ENCODE measurements around the gene APOBEC3B. TPM values are rescaled to one million over a fixed set of nuclear protein-coding genes. Genes with fewer than 3 reads are reported as not detected.
A peak's percentile ranks its signal among the peaks of the same experiment; 100 is the strongest.

Gene APOBEC3B
- 1 to 10 TPM; 3.5 to 5.8 (median 4.6) TPM for polyA plus RNA-seq
- long read RNA-seq, donor 1, transcript APOBEC3B-201 (8 exons, 1,533 nt): major isoform, 7 of 8 reads
- long read RNA-seq, donor 1, partial matches to known transcripts: 0 of 8 reads
- long read RNA-seq, donor 1, other reads (novel, unspliced or antisense): 0 of 8 reads
- long read RNA-seq, donor 2: 0 reads
- long read RNA-seq, donor 3, partial matches to known transcripts: 6 of 6 reads
- long read RNA-seq, donor 3, other reads (novel, unspliced or antisense): 0 of 6 reads
- long read RNA-seq, donor 4: 0 reads
- long read RNA-seq, donor 5, partial matches to known transcripts: 0 of 1 reads
- long read RNA-seq, donor 5, other reads (novel, unspliced or antisense): 0 of 1 reads
- long read RNA-seq, donor 6, partial matches to known transcripts: 0 of 1 reads
- long read RNA-seq, donor 6, other reads (novel, unspliced or antisense): 0 of 1 reads
- long read RNA-seq, donor 7, partial matches to known transcripts: 0 of 2 reads
- long read RNA-seq, donor 7, other reads (novel, unspliced or antisense): 0 of 2 reads
- long read RNA-seq, donor 8: 0 reads
- long read RNA-seq, donor 9: 0 reads
- long read RNA-seq, donor 10, partial matches to known transcripts: 0 of 3 reads
- long read RNA-seq, donor 10, other reads (novel, unspliced or antisense): 0 of 3 reads

GRCh38 chr22:38981992-38982927, at the start of gene APOBEC3B:
Gene APOBEC3B (plus strand): TSS chr22:38982347. CDS start chr22:38982454, 107 bp downstream.
- WGBS, 3 donors: 10 to 12% (median 11%) methylated on average over 12 to 16 of the region's 16 CpGs
- Histone ChIP-seq H3K4me3 (ENCODE audit: low read depth in 1 of 3, low read length in 3 of 3) (peak within 1 kb of the TSS in 2 of 3 donors; percentile 34 to 36), H3K4me1 (ENCODE audit: control insufficient read depth in 3 of 3, insufficient read depth in 2 of 3, low read depth in 1 of 3, low read length in 2 of 3) (peaks cover 0 to 8% (median 6%) of the 10 kb centered on the region in 3 donors), H3K36me3 (ENCODE audit: control insufficient read depth in 3 of 3, insufficient read depth in 2 of 3, low read depth in 1 of 3, low read length in 3 of 3) (no peaks in the 10 kb centered on the region), H3K27ac (ENCODE audit: low read depth in 1 of 3, low read length in 2 of 3) (peak within 1 kb of the TSS; percentile 72 to 83 (median 81)), H3K27me3 (ENCODE audit: control insufficient read depth in 3 of 3, insufficient read depth in 3 of 3, low read length in 3 of 3) (no peaks in the 10 kb centered on the region), H3K9me3 (ENCODE audit: control insufficient read depth in 2 of 2, insufficient read depth in 1 of 2, low read depth in 1 of 2, low read length in 1 of 2) (no peaks in the 10 kb centered on the region)
- FAIRE-seq (no peak), DNase-seq (peak; percentile 87 to 97)

DNA sequence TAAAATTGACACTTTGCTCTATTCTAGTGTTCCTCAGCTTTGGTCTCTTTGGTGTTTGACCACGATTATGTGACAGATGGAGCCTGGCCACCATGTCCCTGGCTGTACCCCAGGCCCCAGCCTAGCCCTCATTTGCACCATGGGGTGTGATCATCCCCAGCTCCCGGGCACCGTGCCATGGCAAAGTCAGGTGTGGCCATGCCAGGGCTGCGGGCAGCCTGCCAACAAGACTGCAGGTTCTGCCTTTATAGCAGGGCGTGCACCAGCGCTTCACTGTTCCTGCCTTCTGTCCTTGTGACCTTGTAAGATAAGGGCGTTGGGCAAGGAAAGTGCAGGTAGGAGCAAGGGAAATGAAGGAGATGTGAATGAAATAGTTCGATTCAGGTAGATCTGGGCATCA, 47.1 kb upstream of the APOBEC3B start:
- DNase-seq (peak; percentile 93 to 100), FAIRE-seq (no peak)
- WGBS, 3 donors: 13 to 58% (median 37%) methylated on average over 8 of the region's 8 CpGs
- peaks cover 0 to 28% (median 0%) of the 10 kb centered on the region in 3 donors for H3K4me1 ChIP-seq (ENCODE audit: control insufficient read depth in 3 of 3, insufficient read depth in 2 of 3, low read depth in 1 of 3, low read length in 2 of 3)
- peaks cover 0 to 3% (median 0%) of the 10 kb centered on the region in 3 donors for H3K27me3 ChIP-seq (ENCODE audit: control insufficient read depth in 3 of 3, insufficient read depth in 3 of 3, low read length in 3 of 3)
- H3K27ac ChIP-seq (ENCODE audit: low read depth in 1 of 3, low read length in 2 of 3): peak overlapping the region in 1 of 3 donors; percentile 67
- no peak overlapping the region for H3K4me3 ChIP-seq (ENCODE audit: low read depth in 1 of 3, low read length in 3 of 3)
- no peaks in the 10 kb centered on the region for H3K9me3 ChIP-seq (ENCODE audit: control insufficient read depth in 2 of 2, insufficient read depth in 1 of 2, low read depth in 1 of 2, low read length in 1 of 2)
- H3K36me3 ChIP-seq (ENCODE audit: control insufficient read depth in 3 of 3, insufficient read depth in 2 of 3, low read depth in 1 of 3, low read length in 3 of 3): no peaks in the 10 kb centered on the region

DNA sequence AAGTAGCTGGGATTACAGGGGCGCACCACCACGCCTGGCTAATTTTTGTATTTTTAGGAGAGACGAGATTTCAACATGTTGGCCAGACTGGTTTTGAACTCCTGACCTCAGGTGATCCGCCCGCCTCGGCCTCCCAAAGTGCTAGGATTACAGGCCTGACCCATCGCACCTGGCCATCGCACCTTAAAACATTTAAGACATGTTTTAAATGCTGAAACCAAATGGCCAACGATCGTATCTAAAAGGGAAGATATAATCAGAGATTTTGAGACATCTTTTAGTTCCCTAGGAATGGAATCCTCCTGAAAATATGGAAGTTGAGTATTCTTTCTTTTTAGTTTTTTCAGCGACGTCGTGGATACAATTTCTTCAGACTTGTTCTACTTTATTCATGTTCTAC, 46.5 kb upstream of the APOBEC3B start:
- Histone ChIP-seq H3K4me1 (ENCODE audit: control insufficient read depth in 3 of 3, insufficient read depth in 2 of 3, low read depth in 1 of 3, low read length in 2 of 3) (peaks cover 0 to 24% (median 0%) of the 10 kb centered on the region in 3 donors), H3K4me3 (ENCODE audit: low read depth in 1 of 3, low read length in 3 of 3) (no peak overlapping the region), H3K9me3 (ENCODE audit: control insufficient read depth in 2 of 2, insufficient read depth in 1 of 2, low read depth in 1 of 2, low read length in 1 of 2) (no peaks in the 10 kb centered on the region), H3K27me3 (ENCODE audit: control insufficient read depth in 3 of 3, insufficient read depth in 3 of 3, low read length in 3 of 3) (peaks cover 0 to 3% (median 0%) of the 10 kb centered on the region in 3 donors), H3K27ac (ENCODE audit: low read depth in 1 of 3, low read length in 2 of 3) (no peak overlapping the region), H3K36me3 (ENCODE audit: control insufficient read depth in 3 of 3, insufficient read depth in 2 of 3, low read depth in 1 of 3, low read length in 3 of 3) (no peaks in the 10 kb centered on the region)
- 38 to 82% (median 57%) methylated on average over 13 of the region's 13 CpGs for WGBS, 3 donors
- DNase-seq (no peak), FAIRE-seq (no peak)

DNA sequence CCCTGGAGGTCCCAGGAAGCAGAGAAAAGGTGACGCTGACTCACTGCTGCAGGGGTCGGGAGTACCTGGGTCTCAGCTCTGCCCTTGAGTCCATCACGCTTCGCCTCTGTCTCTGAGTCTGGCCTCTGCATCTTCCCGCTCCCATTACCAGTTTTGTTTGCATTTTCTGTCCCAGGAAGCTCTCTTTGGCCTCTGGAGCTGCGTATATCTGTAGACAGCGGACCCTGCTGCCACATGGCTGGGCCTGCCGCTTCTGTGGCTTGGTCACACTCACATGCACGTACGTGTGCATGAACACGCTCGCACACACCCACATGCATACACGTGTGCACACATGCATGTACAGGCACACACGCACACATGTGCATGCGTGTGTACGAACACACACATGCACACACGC, 45.6 kb upstream of the APOBEC3B start:
- Histone ChIP-seq H3K36me3 (ENCODE audit: control insufficient read depth in 3 of 3, insufficient read depth in 2 of 3, low read depth in 1 of 3, low read length in 3 of 3) (no peaks in the 10 kb centered on the region), H3K27ac (ENCODE audit: low read depth in 1 of 3, low read length in 2 of 3) (no peak overlapping the region), H3K27me3 (ENCODE audit: control insufficient read depth in 3 of 3, insufficient read depth in 3 of 3, low read length in 3 of 3) (peaks cover 0 to 3% (median 0%) of the 10 kb centered on the region in 3 donors), H3K9me3 (ENCODE audit: control insufficient read depth in 2 of 2, insufficient read depth in 1 of 2, low read depth in 1 of 2, low read length in 1 of 2) (no peaks in the 10 kb centered on the region), H3K4me1 (ENCODE audit: control insufficient read depth in 3 of 3, insufficient read depth in 2 of 3, low read depth in 1 of 3, low read length in 2 of 3) (peaks cover 0 to 24% (median 0%) of the 10 kb centered on the region in 3 donors), H3K4me3 (ENCODE audit: low read depth in 1 of 3, low read length in 3 of 3) (no peak overlapping the region)
- no peak for FAIRE-seq
- DNase-seq: no peak
- WGBS, 3 donors: 80 to 81% (median 80%) methylated on average over 17 of the region's 17 CpGs

- Histone ChIP-seq H3K27ac (ENCODE audit: low read depth in 1 of 3, low read length in 2 of 3) (no peak overlapping the region), H3K27me3 (ENCODE audit: control insufficient read depth in 3 of 3, insufficient read depth in 3 of 3, low read length in 3 of 3) (peaks cover 0 to 3% (median 0%) of the 10 kb centered on the region in 3 donors), H3K36me3 (ENCODE audit: control insufficient read depth in 3 of 3, insufficient read depth in 2 of 3, low read depth in 1 of 3, low read length in 3 of 3) (no peaks in the 10 kb centered on the region), H3K9me3 (ENCODE audit: control insufficient read depth in 2 of 2, insufficient read depth in 1 of 2, low read depth in 1 of 2, low read length in 1 of 2) (no peaks in the 10 kb centered on the region), H3K4me1 (ENCODE audit: control insufficient read depth in 3 of 3, insufficient read depth in 2 of 3, low read depth in 1 of 3, low read length in 2 of 3) (peaks cover 0 to 24% (median 0%) of the 10 kb centered on the region in 3 donors), H3K4me3 (ENCODE audit: low read depth in 1 of 3, low read length in 3 of 3) (no peak overlapping the region)
- WGBS, 3 donors: 92 to 93% (median 92%) methylated on average over 4 of the region's 4 CpGs
- no peak for DNase-seq
- no peak for FAIRE-seq
Observed at GRCh38 chr22:38937036-38937435, 45.1 kb upstream of the APOBEC3B start.

DNA sequence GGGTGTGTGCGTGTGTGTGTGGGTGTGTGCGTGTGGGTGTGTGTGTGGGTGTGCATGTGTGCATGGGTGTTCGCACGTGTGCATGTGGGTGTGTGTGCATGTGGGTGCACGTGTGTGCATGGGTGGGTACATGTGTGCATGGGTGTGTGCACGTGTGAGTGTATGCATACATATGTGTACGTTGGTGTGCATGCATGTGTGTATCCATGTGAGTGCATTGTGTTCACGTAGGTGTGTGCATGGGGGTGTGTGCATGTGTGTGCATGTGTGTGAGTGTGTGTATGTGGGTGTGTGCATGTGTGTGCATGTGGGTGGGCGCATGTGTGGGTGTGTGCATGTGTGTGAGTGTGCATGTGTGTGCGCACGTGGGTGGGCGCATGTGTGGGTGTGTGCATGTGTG, 44.6 kb upstream of the APOBEC3B start:
- DNase-seq (no peak), FAIRE-seq (no peak)
- Histone ChIP-seq H3K9me3 (ENCODE audit: control insufficient read depth in 2 of 2, insufficient read depth in 1 of 2, low read depth in 1 of 2, low read length in 1 of 2) (no peaks in the 10 kb centered on the region), H3K27ac (ENCODE audit: low read depth in 1 of 3, low read length in 2 of 3) (no peak overlapping the region), H3K27me3 (ENCODE audit: control insufficient read depth in 3 of 3, insufficient read depth in 3 of 3, low read length in 3 of 3) (peaks cover 0 to 3% (median 0%) of the 10 kb centered on the region in 3 donors), H3K4me1 (ENCODE audit: control insufficient read depth in 3 of 3, insufficient read depth in 2 of 3, low read depth in 1 of 3, low read length in 2 of 3) (peaks cover 0 to 24% (median 0%) of the 10 kb centered on the region in 3 donors), H3K4me3 (ENCODE audit: low read depth in 1 of 3, low read length in 3 of 3) (no peak overlapping the region), H3K36me3 (ENCODE audit: control insufficient read depth in 3 of 3, insufficient read depth in 2 of 3, low read depth in 1 of 3, low read length in 3 of 3) (no peaks in the 10 kb centered on the region)
- WGBS, 3 donors: 77 to 89% (median 84%) methylated on average over 12 of the region's 12 CpGs

GRCh38 chr22:38938221-38938620, 43.9 kb upstream of the APOBEC3B start:
- FAIRE-seq (no peak), DNase-seq (no peak)
- WGBS, 3 donors: 86 to 92% (median 88%) methylated on average over 9 to 11 of the region's 11 CpGs
- H3K9me3 ChIP-seq (ENCODE audit: control insufficient read depth in 2 of 2, insufficient read depth in 1 of 2, low read depth in 1 of 2, low read length in 1 of 2): no peaks in the 10 kb centered on the region
- peaks cover 0 to 24% (median 0%) of the 10 kb centered on the region in 3 donors for H3K4me1 ChIP-seq (ENCODE audit: control insufficient read depth in 3 of 3, insufficient read depth in 2 of 3, low read depth in 1 of 3, low read length in 2 of 3)
- no peak overlapping the region for H3K27ac ChIP-seq (ENCODE audit: low read depth in 1 of 3, low read length in 2 of 3)
- H3K27me3 ChIP-seq (ENCODE audit: control insufficient read depth in 3 of 3, insufficient read depth in 3 of 3, low read length in 3 of 3): peaks cover 0 to 3% (median 3%) of the 10 kb centered on the region in 3 donors
- no peak overlapping the region for H3K4me3 ChIP-seq (ENCODE audit: low read depth in 1 of 3, low read length in 3 of 3)
- H3K36me3 ChIP-seq (ENCODE audit: control insufficient read depth in 3 of 3, insufficient read depth in 2 of 3, low read depth in 1 of 3, low read length in 3 of 3): no peaks in the 10 kb centered on the region

DNA sequence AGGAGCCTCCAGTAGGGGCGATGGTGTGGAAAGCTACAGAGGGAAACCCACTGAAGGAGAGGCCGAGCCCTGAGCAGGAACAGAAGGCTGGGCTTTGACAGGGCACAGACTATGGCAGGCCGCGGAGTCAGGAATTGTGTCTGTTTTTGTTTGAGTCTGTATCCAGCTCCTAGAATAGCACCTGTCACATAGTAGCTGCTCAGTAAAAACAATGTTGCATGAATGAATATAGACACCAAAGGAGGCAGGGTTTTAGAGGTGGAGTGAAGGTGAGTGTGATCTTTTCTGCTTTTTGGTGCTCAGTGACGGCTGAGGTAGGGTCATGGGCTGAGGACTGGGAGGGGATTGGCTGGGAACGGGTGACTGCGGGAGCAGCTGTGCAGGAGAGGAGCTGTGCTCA, 43.2 kb upstream of the APOBEC3B start:
- DNase-seq: no peak
- 83 to 90% (median 84%) methylated on average over 7 of the region's 7 CpGs for WGBS, 3 donors
- H3K4me1 ChIP-seq (ENCODE audit: control insufficient read depth in 3 of 3, insufficient read depth in 2 of 3, low read depth in 1 of 3, low read length in 2 of 3): peaks cover 0 to 23% (median 0%) of the 10 kb centered on the region in 3 donors
- peaks cover 0 to 6% (median 3%) of the 10 kb centered on the region in 3 donors for H3K27me3 ChIP-seq (ENCODE audit: control insufficient read depth in 3 of 3, insufficient read depth in 3 of 3, low read length in 3 of 3)
- H3K36me3 ChIP-seq (ENCODE audit: control insufficient read depth in 3 of 3, insufficient read depth in 2 of 3, low read depth in 1 of 3, low read length in 3 of 3): no peaks in the 10 kb centered on the region
- H3K27ac ChIP-seq (ENCODE audit: low read depth in 1 of 3, low read length in 2 of 3): no peak overlapping the region
- no peaks in the 10 kb centered on the region for H3K9me3 ChIP-seq (ENCODE audit: control insufficient read depth in 2 of 2, insufficient read depth in 1 of 2, low read depth in 1 of 2, low read length in 1 of 2)
- no peak for FAIRE-seq
- no peak overlapping the region for H3K4me3 ChIP-seq (ENCODE audit: low read depth in 1 of 3, low read length in 3 of 3)
